Measurements from ENCODE around the gene SETD1A.

SETD1A gene

GRCh38 chr16:30992276-30992780 is 34.8 kb downstream of the SETD1A start:
- TF ChIP-seq JUND (IDR thresholded peaks at IDR 0.05; ENCODE audit: low read depth), result no peak
- in situ Hi-C loops (cut with HindIII; ENCODE audit: low pct_unique_long_range_greater_than_20kb, low sequenced_read_pairs), result no loop called here
- no peak for DNase-seq (ENCODE audit: low read depth in 1 of 2, low spot score in 1 of 2)

- TF ChIP-seq JUND (IDR thresholded peaks at IDR 0.05; ENCODE audit: low read depth), result no peak
- no peak for DNase-seq (ENCODE audit: low read depth in 1 of 2, low spot score in 1 of 2)
- in situ Hi-C loops (cut with HindIII; ENCODE audit: low pct_unique_long_range_greater_than_20kb, low sequenced_read_pairs), result no loop called here
Observed at GRCh38 chr16:30992931-30993816, 35.6 kb downstream of the SETD1A start.

- no peak for TF ChIP-seq JUND (IDR thresholded peaks at IDR 0.05; ENCODE audit: low read depth)
- in situ Hi-C loops (cut with HindIII; ENCODE audit: low pct_unique_long_range_greater_than_20kb, low sequenced_read_pairs), result no loop called here
- DNase-seq (ENCODE audit: low read depth in 1 of 2, low spot score in 1 of 2), result no peak
Observed at GRCh38 chr16:30995927-30996323, 38.4 kb downstream of the SETD1A start.

GRCh38 chr16:30996324-30996984 is 38.9 kb downstream of the SETD1A start:
- in situ Hi-C loops (cut with HindIII; ENCODE audit: low pct_unique_long_range_greater_than_20kb, low sequenced_read_pairs), result no loop called here
- TF ChIP-seq JUND (IDR thresholded peaks at IDR 0.05; ENCODE audit: low read depth), result no peak
- DNase-seq (ENCODE audit: low read depth in 1 of 2, low spot score in 1 of 2), result no peak

- peak; percentile 85 to 94 for DNase-seq (ENCODE audit: low read depth in 1 of 2, low spot score in 1 of 2)
- TF ChIP-seq JUND (IDR thresholded peaks at IDR 0.05; ENCODE audit: low read depth), result no peak
- in situ Hi-C loops (cut with HindIII; ENCODE audit: low pct_unique_long_range_greater_than_20kb, low sequenced_read_pairs), result no loop called here
Observed at GRCh38 chr16:30996985-30997724, 39.6 kb downstream of the SETD1A start.

- in situ Hi-C loops (cut with HindIII; ENCODE audit: low pct_unique_long_range_greater_than_20kb, low sequenced_read_pairs), result no loop called here
- TF ChIP-seq JUND (IDR thresholded peaks at IDR 0.05; ENCODE audit: low read depth), result no peak
- no peak for DNase-seq (ENCODE audit: low read depth in 1 of 2, low spot score in 1 of 2)
Observed at GRCh38 chr16:30997725-30998711, 40.5 kb downstream of the SETD1A start.

- DNase-seq (ENCODE audit: low read depth in 1 of 2, low spot score in 1 of 2), result no peak
- no peak for TF ChIP-seq JUND (IDR thresholded peaks at IDR 0.05; ENCODE audit: low read depth)
- in situ Hi-C loops (cut with HindIII; ENCODE audit: low pct_unique_long_range_greater_than_20kb, low sequenced_read_pairs), result no loop called here
Observed at GRCh38 chr16:30998852-30999761, 41.6 kb downstream of the SETD1A start.

GRCh38 chr16:31000671-31001382 is 43.3 kb downstream of the SETD1A start:
- TF ChIP-seq JUND (IDR thresholded peaks at IDR 0.05; ENCODE audit: low read depth), result no peak
- DNase-seq (ENCODE audit: low read depth in 1 of 2, low spot score in 1 of 2), result no peak
- in situ Hi-C loops (cut with HindIII; ENCODE audit: low pct_unique_long_range_greater_than_20kb, low sequenced_read_pairs), result no loop called here

- no peak for DNase-seq (ENCODE audit: low read depth in 1 of 2, low spot score in 1 of 2)
- in situ Hi-C loops (cut with HindIII; ENCODE audit: low pct_unique_long_range_greater_than_20kb, low sequenced_read_pairs), result no loop called here
- TF ChIP-seq JUND (IDR thresholded peaks at IDR 0.05; ENCODE audit: low read depth), result no peak
Observed at GRCh38 chr16:31001507-31002249, 44.1 kb downstream of the SETD1A start.

Measured in T47D (cell line).